HCT116 (cell line): ENCODE measurements around the gene TENT4A.

ENCODE experiments used
- ATF3 ChIP-seq: IDR thresholded peaks from 2 replicates; pipeline ENCODE4 v1.6.1; 2012
- CEBPB ChIP-seq: IDR thresholded peaks from 2 replicates; pipeline ENCODE4 v1.6.1; 2012; ENCODE audit warnings: low read depth
- CTCF ChIP-seq, 3 experiments: fragments of 200-600 bp in 1 of 3; sonication (generic) in 1 of 3; IDR thresholded peaks in 2 of 3; conservative IDR thresholded peaks in 1 of 3; 2 replicates each; pipeline ENCODE4 v1.5.1; 2012 to 2017; ENCODE audit warnings: low read depth in 2 of 3, low read length in 2 of 3, antibody characterized with exemption in 1 of 3, borderline replicate concordance in 1 of 3, control low read depth in 1 of 3, mild to moderate bottlenecking in 1 of 3, mixed read lengths in 1 of 3, mixed run types in 1 of 3, moderate library complexity in 1 of 3; ENCODE audit not compliant: insufficient read depth in 1 of 3
- EGR1 ChIP-seq: IDR thresholded peaks from 2 replicates; pipeline ENCODE4 v1.6.1; 2012; ENCODE audit warnings: low read depth
- JUND ChIP-seq: IDR thresholded peaks from 2 replicates; pipeline ENCODE4 v1.6.1; 2012
- MAX ChIP-seq: IDR thresholded peaks from 2 replicates; pipeline ENCODE4 v1.6.1; 2012
- POLR2A ChIP-seq: IDR thresholded peaks from 2 replicates; pipeline ENCODE4 v1.7.0; 2011; ENCODE audit warnings: borderline replicate concordance; ENCODE audit not compliant: insufficient read depth, insufficient read length; ENCODE audit errors: extremely low read depth
- POLR2AphosphoS5 ChIP-seq: IDR thresholded peaks from 2 replicates; pipeline ENCODE4 v1.6.1; 2011; ENCODE audit warnings: mild to moderate bottlenecking, low read depth, low read length, moderate library complexity
- RAD21 ChIP-seq: IDR thresholded peaks from 2 replicates; pipeline ENCODE4 v1.6.1; 2012; ENCODE audit warnings: low read depth, mild to moderate bottlenecking
- REST ChIP-seq: IDR thresholded peaks from 2 replicates; pipeline ENCODE4 v1.6.1; 2012; ENCODE audit warnings: low read depth
- SP1 ChIP-seq: IDR thresholded peaks from 2 replicates; pipeline ENCODE4 v1.6.1; 2012; ENCODE audit warnings: low read depth
- YY1 ChIP-seq: IDR thresholded peaks from 2 replicates; pipeline ENCODE4 v1.6.1; 2011; ENCODE audit warnings: low read length, low read depth, moderate library complexity, mild to moderate bottlenecking; ENCODE audit not compliant: insufficient replicate concordance; ENCODE audit errors: extremely low read depth
- ZNF274 ChIP-seq: fragments of 200-500 bp; sonication (Bioruptor generic); IDR thresholded peaks from 2 replicates; pipeline ENCODE4 v1.6.1; 2014; ENCODE audit warnings: mild to moderate bottlenecking, low read depth, low read length, inconsistent platforms

GRCh38 chr5:6758706-6759105 is 45.5 kb downstream of the TENT4A start:
- TF ChIP-seq CTCF (IDR thresholded peaks at IDR 0.05 in 2 of 3, conservative IDR thresholded peaks at IDR 0.05 in 1 of 3; ENCODE audit: borderline replicate concordance in 1 of 3, insufficient read depth in 1 of 3, low read depth in 2 of 3, low read length in 2 of 3) (no peak), CEBPB (no peak), POLR2A (no peak), POLR2AphosphoS5 (0 out of 2 replicates have a peak, but pooled peaks have one; percentile 14), SP1 (no peak), ZNF274 (no peak), YY1 (no peak), ATF3 (no peak), JUND (no peak), REST (no peak), MAX (no peak), EGR1 (no peak), RAD21 (no peak)
